HG02763 (cell line): ENCODE data around the gene PPP4R4.

Experiments used
- ATAC-seq: cut with Tn5 transposase; IDR thresholded peaks from one replicate; pipeline ENCODE4 v1.9.1; 2021; ENCODE audit warnings: mild to moderate bottlenecking, moderate library complexity; ENCODE audit not compliant: unreplicated experiment

Gene PPP4R4

GRCh38 chr14:94303111-94303510, 129.0 kb downstream of the PPP4R4 start:
- ATAC-seq = no peak

- no peak for ATAC-seq
These were observed 130.1 kb downstream of the PPP4R4 start for GRCh38 chr14:94304243-94304642.

DNA sequence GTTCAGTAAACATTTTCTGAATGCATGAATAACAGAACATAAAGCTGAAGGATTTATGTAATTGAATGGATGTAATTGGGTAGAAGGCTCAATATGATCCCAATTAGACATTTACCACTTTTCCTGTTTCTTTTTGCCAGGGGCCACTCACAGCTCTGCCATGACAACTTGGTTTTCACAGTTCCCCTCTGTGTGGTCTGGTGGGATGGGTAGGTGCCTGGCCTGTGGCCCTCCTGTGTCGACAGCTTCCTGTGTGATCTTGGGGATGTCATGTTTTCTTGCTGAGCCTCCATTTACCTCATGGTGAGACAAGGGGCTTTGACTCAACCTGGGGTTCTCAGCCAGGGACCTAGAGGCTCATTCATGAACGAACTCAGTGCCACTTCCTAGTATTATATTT, 131.5 kb downstream of the PPP4R4 start:
- ATAC-seq = no peak

GRCh38 chr14:94306047-94306978, 132.2 kb downstream of the PPP4R4 start:
- ATAC-seq = no peak

DNA sequence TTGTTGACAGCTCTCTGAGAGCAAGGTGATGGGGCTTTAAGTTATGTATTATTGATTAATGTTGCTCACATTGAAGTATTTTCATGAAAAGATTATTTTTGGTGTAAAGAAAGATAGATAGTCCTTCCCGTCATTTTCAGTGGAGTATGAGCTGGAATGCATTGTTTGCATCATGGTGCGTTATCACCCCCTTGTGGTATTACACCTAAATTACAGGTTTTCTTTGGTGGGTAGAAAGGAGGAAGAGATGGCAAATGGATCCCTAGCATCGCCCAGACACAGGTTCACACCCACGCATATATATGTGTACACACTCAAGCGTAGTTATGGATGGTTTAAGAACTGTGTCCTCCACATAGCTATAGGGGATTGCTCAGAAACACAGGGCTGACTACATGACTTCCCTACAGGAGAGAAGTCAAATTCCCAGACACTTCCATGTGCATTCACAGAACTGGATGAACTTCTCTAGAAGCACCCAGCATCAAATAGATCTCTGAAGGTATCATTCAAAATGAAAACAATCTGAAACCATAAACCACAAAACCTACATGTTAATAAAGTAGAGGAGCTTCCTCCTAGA, 133.4 kb downstream of the PPP4R4 start:
- ATAC-seq = no peak

DNA sequence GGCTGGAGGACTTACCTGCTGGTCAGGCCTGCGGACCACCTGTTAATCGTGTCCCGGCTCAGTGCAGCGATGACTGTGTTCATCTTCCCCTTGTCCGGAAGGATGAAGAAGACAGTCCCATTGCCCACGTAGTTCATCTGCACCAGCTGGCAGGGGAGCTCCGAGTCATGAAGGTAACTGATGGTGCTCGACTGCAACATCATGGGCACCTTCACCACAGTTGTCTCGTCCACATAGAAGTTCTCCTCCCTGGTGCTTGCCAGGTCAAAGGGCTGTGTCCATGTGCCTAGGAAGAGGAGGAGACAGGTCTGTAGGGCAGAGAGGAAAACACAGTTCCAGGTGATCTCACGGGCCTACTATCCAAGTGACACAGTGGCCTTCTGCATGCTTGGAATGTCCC, 135.6 kb downstream of the PPP4R4 start:
- ATAC-seq = no peak

DNA sequence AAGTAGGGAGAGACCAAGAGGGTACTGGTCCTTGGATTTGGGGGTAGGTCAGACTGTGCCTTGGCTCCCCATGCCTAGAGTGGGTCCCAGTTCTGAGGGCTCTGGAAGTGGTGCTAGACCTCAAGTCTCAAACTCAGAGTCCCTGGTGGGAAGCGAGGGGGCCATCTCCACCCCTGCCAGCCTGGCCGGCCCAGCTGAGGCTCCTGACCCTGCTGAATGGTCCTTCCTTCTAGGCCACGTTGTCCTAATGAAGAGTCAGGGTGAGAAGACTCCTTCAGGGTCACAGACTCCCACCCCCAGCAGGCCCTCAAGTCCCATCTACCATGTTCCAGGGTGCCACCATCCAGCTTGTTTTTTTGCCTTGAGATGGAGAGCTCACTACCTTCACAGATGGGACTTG, 136.1 kb downstream of the PPP4R4 start:
- no peak for ATAC-seq

DNA sequence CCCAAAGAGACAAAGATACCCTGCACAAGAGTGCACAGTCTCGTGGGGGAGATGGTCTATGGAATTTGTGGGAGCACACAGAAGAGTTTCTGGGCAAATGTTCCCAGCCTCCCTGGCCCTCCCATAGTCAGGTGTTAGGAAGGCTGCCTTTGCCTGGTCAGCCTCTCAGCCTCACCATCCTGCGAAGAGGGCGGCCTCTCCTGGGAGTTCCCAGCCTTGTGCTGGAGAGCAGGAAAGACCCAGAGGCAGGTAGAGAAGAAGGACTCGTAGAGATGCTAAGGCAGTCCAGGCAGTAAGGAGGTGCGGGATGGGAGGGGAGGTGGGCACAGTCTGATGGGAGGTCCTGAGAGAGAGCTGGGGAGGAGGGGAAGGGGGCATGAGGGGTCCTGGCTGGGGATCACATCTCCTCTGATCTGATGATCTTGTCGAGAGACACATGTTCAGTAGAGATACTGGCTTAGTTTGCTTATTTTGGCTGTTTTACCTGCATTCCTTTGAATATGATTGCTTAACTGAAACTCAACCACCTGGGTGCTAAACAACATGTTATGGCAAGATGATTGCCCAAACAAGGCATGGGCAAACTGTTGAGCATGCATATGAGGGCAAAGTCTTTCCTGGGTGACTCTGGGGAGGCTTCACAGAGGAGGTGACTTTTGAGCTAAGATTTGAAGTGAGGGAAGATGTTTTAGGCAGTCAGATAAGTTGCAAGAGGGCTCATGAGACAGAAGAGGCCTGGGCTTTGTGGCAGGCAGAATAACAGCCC, 138.5 kb downstream of the PPP4R4 start:
- ATAC-seq = no peak

DNA sequence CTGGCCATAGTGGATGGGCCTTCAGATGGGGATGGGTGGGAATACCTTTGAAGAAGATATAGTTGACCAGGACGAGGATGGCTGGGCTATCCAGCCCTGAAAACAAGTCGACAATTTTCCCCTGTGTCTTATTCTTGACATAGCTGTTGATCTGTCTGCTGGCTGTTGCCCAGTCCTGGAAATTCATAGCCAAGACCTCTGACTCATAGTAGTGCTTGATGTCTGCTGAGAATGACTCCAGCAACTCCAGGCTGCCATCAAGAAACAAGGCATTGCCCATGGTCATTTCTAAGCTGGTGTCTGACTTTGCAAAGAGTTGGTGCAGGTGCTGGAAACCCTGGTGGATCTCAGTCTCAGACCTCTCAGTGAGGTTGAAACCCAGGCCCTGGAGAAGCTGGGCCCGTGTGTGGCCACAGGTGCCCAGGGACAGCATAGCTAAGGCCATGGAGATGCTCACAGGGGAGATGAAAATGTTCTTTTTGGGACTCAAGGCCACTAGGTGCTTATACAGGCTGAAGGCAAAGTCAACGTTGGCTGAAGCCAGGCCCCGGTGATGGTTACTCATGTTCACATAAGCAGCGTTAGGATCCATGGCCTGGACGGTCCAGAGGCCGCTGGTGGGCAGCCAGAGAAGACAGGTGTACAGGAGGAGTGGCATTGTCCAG, 140.0 kb downstream of the PPP4R4 start:
- no peak for ATAC-seq

DNA sequence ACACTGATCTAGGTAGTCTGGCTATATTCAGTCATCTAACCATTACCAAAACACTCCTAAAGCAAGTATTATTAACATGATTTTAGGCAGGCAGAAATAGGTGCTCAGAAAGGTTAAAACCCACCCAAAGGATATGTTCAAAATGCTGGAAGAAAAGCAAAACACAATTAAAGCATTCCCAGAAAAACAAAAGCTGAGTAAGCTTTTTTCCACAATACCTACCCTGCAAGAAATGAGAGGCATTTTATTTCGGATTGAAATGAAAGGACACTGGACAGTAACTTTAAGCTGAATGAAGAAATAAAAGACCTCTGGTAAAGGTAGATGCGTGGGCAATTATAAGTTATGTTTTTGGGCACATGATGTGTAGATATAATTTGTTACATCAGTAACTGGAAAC, 140.8 kb downstream of the PPP4R4 start:
- ATAC-seq = no peak

DNA sequence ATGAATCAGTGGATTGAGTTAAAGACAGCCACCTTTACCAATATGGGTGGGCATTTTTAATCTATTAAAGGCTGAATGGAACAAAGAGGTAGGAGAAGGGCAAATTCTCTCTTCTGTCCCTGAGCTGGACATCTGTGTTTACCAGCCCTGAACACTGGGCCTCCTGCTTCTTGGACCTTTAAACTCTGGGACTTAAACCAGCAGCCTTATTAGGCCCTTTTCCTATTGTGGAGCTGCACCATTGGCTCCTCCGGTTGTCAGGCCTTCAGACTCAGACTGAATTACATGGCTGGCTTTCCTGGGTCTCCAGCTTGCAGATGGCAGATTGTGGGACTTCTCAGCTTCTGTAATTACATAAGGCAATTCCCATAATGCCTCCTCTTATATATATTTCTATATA, 142.6 kb downstream of the PPP4R4 start:
- no peak for ATAC-seq

DNA sequence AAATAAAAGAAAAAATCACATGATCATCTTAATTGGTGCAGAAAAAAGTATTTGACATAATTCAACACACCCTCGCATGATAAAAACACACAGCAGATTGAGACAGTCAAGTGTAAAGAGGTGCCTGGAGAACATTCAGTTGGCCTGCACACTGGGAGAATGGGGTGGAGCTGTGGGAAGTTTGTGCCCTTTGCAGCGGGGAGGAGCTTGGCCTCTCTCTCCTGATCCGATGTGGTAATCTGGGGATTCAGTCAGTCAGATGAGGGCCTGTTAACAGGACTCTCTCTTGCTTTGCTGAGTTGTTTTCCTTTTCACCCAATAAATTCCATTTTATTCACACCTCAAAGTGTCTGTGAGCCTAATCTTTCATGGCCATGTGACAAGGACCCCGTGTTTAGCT, 143.1 kb downstream of the PPP4R4 start:
- no peak for ATAC-seq

DNA sequence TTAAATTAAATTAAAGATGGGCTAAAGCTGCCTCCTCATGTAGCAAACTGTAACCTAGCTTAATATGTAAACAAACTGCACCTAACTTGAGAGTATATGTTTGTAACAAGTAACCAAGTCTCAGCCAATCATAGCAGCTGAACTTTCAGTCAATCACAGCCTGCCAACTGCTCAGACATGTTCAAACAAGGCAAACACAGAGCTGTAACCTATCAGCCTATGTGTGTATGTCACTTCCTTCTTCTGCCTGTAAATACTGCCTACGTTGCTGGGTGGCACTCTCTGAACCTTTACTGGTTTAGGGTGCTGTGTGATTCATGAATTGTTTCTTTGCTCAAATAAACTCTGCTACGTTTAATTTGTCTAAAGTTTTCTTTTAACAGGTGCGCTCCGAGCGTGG, 146.1 kb downstream of the PPP4R4 start:
- no peak for ATAC-seq

DNA sequence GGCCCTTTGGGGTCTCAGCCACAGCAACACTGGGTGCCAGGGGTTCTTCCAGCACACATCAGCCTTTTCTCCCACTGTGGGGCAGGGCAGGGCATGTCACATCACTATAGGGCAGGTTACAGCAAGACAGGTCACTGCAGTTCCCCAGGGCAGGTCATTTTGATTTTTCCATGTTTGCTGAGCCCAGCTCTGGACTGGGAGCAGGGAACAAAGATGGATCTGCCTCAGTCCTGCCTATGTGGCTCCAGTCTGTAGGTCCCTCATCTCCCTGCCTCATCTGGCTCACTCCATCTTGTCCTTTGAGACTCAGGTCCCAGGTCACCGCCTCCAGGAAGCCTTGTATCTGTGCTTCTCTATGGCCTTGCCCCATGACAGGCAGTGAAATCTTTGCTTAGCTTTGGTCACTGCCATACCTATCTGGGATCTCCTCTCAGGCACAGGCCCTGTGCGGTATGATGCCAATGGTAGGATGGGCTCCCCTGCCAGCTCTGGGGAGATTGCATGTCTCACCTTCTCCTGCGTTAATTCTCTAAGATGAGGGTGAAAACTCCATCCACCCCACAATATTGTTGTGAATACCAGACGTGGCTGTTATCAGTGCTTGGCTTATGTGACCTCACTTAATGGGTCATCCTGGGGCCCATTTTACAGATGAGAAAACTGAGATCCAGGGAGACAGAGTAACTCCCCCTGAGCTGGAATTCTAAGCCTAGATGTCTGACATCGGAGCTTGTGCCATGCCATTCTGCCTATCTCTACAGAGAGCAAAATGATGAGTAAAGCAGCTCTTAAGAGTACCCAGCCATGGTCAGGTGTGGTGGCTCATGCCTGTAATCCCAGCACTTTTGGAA, 147.5 kb downstream of the PPP4R4 start:
- ATAC-seq = no peak

DNA sequence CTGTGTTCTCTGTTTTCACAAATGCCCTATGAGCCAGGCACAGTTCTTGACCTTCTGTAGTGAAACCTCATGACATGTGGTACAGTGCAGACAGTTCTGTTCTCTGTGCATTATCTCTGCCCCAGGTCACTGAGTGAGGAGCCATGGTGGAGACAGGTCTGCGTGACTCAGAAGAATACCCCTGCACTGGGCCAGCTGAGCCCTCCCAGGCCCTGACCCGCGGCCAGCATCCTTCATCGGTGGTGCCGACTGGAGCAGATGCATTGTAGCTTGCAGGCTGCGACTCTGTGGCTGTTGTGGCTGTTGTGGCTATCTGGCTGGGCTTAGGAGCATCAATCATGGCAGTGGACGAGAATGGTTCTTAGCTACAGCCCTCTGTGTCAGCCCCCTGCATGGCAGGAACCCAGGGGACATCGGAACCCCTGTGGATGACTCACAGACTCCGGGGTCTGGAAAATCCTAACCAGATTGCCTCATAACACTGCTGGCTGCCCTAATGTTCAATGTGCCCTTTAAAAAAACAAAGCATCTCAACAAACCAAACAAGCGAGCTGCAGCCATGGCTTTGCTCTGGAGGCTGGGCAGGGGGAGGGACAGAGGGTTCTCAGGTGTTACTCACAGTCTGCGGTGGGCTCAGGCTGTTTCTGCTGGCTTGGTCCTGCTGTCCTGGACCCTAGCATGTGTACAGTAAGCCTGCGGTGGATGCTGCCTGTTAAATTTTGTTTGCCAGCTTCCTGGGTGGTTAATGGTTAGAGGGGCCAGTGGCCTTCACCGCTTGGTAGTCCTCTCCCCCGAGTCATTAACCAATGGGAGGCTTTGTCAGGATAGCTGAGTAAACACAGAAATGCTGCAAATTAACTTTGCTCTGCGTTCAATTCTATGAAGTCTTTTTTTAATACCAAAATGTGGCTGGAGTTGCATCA, 148.8 kb downstream of the PPP4R4 start, which contains the start of gene SERPINA6:
Gene SERPINA6 (minus strand): TSS at position 689 of the 923 bp plus-strand sequence. CDS start 8,688 bp downstream, outside the sequence.
- no peak for ATAC-seq

DNA sequence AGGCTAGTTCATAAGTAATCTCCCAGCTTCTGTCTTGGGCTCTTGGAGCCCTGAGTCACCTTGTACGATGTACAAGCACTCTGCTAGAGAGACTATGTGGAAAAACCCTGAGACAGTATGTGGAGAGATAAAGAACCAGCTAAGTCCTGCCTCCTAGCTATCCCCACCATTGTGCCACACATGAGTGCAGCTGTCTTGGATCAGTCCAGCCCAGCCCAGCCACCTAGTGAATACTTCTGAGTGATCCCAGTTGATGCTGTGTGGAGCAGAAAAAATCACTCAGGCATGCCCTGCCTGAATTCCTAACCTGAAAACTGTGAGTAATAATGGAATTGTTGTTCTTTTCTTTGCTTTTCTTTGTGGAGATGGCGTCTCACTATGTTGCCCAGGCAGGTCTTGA, 154.1 kb downstream of the PPP4R4 start:
- no peak for ATAC-seq
